ENCODE results near the gene PPP1CA. TPM values are rescaled to one million over a fixed set of nuclear protein-coding genes. Genes with fewer than 3 reads are reported as not detected.

The PPP1CA gene
- total RNA-seq, 1 experiment from 2014 or later = 238 TPM

GRCh38 chr11:67397536-67397935 is 4.1 kb downstream of the PPP1CA start:
- H3K9ac ChIP-seq (ENCODE audit: low read length) = no peak overlapping the region
- no peak for ATAC-seq
- no peak overlapping the region for H3K4me2 ChIP-seq (ENCODE audit: low read length)
- H3K36me3 ChIP-seq (ENCODE audit: control insufficient read depth in 1 of 2, insufficient read depth in 2 of 2, low read length in 2 of 2) = peaks cover 13 to 37% of the 10 kb centered on the region in 2 experiments; a peak in 3 of 4 replicates
- H3K27me3 ChIP-seq (ENCODE audit: insufficient read depth, low read length) = no peaks in the 10 kb centered on the region
- TF ChIP-seq TCF7L2 (IDR thresholded peaks at IDR 0.05; ENCODE audit: borderline replicate concordance, extremely low read depth, insufficient read depth, insufficient read length) = no peak
- no peak for TF ChIP-seq ZFX (IDR thresholded peaks at IDR 0.05)
- TF ChIP-seq MAX (IDR thresholded peaks at IDR 0.05) = no peak
- TF ChIP-seq SP1 (IDR thresholded peaks at IDR 0.05; ENCODE audit: low read depth) = no peak
- TF ChIP-seq ZNF274 (IDR thresholded peaks at IDR 0.05; ENCODE audit: low read depth, low read length) = no peak
- TF ChIP-seq YY1 (IDR thresholded peaks at IDR 0.05; ENCODE audit: extremely low read depth, insufficient replicate concordance, low read depth, low read length) = no peak
- no peak for TF ChIP-seq ATF3 (IDR thresholded peaks at IDR 0.05)
- no peak for TF ChIP-seq REST (IDR thresholded peaks at IDR 0.05; ENCODE audit: low read depth)
- no peak for TF ChIP-seq ZBTB33 (IDR thresholded peaks at IDR 0.05; ENCODE audit: extremely low read depth, insufficient replicate concordance, low read length)
- no peak for TF ChIP-seq SRF (IDR thresholded peaks at IDR 0.05; ENCODE audit: low read depth)
- TF ChIP-seq RAD21 (IDR thresholded peaks at IDR 0.05; ENCODE audit: low read depth) = no peak
- H3K27ac ChIP-seq (ENCODE audit: low read depth, low read length) = no peak overlapping the region
- no peaks in the 10 kb centered on the region for H3K9me2 ChIP-seq (ENCODE audit: insufficient read depth)
- ChIA-PET RAD21 (ENCODE audit: low non-redundant PET in 1 of 2, low total read pairs in 2 of 2, uncharacterized antibody in 2 of 2, unreplicated experiment in 2 of 2) (no interaction called here), POLR2A (no interaction called here), CTCF (no interaction called here)
- intact Hi-C loops (cut with micrococcal nuclease) = no loop called here
- H4K20me1 ChIP-seq (ENCODE audit: insufficient read depth) = no peaks in the 10 kb centered on the region
- H3K9me3 ChIP-seq (ENCODE audit: control insufficient read depth in 1 of 2, insufficient read depth in 1 of 2, low read depth in 1 of 2, low read length in 2 of 2) = no peaks in the 10 kb centered on the region
- H3K4me1 ChIP-seq (ENCODE audit: control insufficient read depth in 1 of 2, insufficient read depth in 2 of 2, low read length in 2 of 2) = peaks cover 12 to 19% of the 10 kb centered on the region in 2 experiments
- no peak overlapping the region for H3K4me3 ChIP-seq (replicated peaks in 1 of 2; ENCODE audit: low read depth in 1 of 2, low read length in 2 of 2)
- no TSS peak for BruUV-seq (replicated peaks)
- no peak for DNase-seq (ENCODE audit: low read depth, low spot score)
- H2AFZ ChIP-seq (ENCODE audit: low read depth, low read length, poor library complexity, severe bottlenecking) = no peak overlapping the region
- peaks cover 28% of the 10 kb centered on the region for H3K79me2 ChIP-seq (ENCODE audit: insufficient read depth, low read length)
